Hair follicle dermal papilla cell (primary cell): Measurements from ENCODE around the gene DIABLO. TPM values are rescaled to one million over a fixed set of nuclear protein-coding genes. Genes with fewer than 3 reads are reported as not detected.

Source experiments
- small RNA-seq: library from RNA; depleted of rRNA; stranded (forward); fragments of <200 nt; gene quantifications from one replicate; pipeline ENCODE3, GENCODE V24; 2012
- total RNA-seq: library from RNA; depleted of rRNA; stranded (reverse); fragments of >200 nt; gene quantifications from 2 replicates; pipeline ENCODE4 v1.2.3, GENCODE V29; 2012

The DIABLO gene
- 45.7 and 47.1 TPM in 2 replicates for total RNA-seq

DNA sequence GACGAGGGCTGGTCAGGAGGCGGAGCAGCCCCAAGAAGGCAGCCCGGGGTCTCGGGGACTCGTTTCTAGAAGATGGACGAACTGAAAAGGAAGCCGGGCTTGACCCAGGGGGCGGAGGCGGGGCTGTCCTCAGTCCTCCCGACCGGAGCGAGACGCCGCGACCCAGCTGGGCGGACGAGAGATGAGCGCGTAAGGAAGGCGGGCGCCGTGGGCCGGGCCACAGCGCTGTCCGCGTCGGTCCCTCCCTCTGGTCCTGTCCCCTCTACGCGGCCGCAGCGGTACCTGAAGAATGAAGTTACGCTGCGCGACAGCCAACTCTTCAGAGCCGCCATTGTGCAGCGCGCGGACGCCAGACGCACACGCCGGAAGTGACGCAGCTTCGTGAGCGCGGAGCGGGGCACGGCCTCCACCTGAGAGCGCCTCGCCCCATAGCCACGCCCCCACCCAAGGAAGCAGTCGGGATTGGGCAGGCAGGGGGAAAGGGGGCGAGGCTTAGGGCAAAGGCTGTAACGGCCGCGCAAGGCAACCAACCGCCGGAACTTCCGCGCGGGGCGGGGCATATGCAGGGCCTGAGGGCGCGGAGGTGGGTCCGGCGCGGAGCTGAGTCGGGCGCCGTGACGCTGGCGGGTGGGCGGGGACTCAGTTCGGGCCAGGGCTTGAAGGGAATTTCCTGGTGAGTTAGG, at the start of gene DIABLO:
Gene DIABLO (minus strand): TSS at position 370 of the 683 bp plus-strand sequence. CDS start 38 bp downstream, at position 332.

GRCh38 chr12:122266230-122266901, 40.5 kb upstream of the DIABLO start, which contains the start of gene VPS33A:
Gene VPS33A (minus strand): TSS chr12:122266494. CDS start chr12:122266408, 86 bp downstream.

DNA sequence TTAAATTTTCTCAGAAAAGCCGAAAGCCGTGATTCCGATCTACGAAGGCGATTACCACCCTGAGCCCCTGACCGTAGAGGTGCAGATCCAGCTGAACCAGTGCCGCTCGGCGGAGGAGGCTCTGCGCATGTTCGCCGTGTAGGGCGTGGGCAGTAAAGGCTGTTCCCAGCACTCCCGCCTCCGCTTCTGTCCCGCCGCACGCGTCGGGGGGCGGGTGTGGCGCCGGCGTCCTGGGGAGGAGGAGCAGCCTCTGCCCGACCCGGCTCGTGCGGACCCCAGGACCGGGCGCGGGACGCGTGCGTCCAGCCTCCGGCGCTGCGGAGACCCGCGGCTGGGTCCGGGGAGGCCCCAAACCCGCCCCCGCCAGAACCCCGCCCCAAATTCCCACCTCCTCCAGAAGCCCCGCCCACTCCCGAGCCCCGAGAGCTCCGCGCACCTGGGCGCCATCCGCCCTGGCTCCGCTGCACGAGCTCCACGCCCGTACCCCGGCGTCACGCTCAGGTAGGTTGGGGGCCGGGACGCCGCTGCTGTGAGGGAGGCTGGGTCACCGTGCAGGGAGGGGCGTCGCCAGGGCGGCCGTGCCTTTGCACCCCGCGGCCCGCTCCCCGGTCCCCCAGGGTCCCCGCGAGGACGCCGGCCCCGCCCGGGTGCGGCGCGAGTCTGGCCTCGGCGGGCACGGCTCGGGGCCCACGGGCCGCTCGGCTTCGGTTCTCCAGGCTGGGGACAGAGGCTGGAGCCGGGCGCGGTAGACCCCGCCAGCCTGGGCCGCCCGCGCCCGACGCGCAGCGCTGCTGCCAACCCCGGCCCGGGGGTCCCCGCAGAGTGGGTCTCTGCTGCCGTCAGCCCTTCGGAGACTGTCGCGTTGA, 22.3 kb downstream of the DIABLO start, which contains the start of gene B3GNT4:
Gene B3GNT4 (plus strand): TSS at position 409 of the 866 bp plus-strand sequence. CDS start 910 bp downstream, outside the sequence.

DNA sequence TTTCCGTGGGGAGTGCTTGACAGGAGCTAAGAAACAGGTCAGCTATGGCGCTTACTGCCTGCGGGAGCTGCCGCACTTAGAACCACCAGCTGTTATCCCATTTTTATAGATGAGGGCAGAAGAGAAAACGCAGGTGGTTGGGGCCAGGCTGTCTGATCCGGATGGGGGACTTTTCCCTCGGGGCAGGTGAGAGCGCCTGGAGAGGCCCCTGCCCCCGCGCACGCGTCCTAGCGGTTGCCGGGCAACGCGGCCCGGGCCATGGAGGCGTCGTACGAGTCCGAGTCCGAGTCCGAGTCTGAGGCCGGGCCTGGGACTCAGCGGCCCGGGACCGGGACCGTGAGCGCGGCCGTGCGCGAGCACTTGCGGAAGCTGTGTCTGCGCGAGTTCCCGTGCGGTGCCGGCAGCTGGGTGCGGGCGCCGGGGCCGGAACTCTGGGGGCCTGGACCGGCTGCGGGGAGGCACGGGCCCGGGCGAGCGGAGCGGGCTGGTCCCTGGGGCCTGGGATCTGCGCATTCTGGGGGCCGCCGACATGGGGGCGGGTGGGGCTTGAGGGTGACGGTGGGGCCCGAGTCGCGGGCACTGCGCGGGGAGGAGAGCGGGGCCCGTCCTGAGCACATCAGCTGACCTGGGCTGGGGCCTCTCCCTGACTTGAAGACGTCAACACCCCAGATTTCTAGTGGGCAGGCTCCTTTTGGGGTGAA, 42.8 kb downstream of the DIABLO start, which contains the start of gene LRRC43:
Gene LRRC43 (plus strand): TSS at position 237 of the 701 bp plus-strand sequence. CDS start 22 bp downstream, at position 259.

DNA sequence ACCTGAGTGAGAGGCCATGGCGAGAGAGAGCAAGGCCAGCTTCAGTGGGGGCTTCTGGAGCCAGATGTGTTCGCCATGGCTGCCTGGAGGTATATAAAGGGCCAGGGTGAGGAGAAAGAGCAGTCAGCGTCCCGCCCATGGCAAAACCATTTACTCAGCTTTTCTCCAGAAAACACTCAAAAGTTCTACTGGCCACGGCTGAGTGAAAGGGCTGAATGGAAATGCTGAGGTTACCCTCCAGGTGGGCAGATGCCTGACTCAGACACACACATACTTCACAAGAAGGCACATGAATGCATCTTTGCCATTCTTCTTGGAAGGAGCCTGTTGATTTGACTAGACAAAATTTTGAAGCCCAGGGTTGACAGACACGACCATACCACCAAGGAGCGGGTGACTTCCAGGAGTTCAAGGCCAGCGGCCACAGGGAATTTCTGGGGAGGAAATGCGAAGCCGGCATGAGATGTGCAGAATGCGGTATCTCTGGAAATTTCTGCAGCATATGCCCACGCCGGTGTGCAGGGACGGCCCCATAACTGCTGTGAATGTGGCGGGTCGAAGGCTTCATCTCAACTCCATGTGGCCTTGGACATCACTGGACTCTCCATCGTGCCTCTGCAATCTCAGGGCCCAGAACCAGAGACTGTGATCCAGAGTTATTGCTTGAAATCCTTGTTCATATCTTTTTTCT, 51.6 kb downstream of the DIABLO start, which contains the start of gene IL31:
Gene IL31 (minus strand): TSS at position 67 of the 691 bp plus-strand sequence. CDS start 49 bp downstream, at position 18.

Small RNA genes within 50 kb of the gene (small RNA-seq; reads per million reads assigned to genes)
- gene DIABLO: not detected

Other genes starting within 250 kb of the DIABLO start
- 5.7 and 6.5 TPM in 2 replicates for gene BCL7A, start 204.2 kb downstream of the DIABLO start, total RNA-seq
- 8.5 and 9.7 TPM in 2 replicates for gene MLXIP, start 147.3 kb downstream of the DIABLO start, total RNA-seq
- not detected in 2 replicates for gene IL31, start 51.8 kb downstream of the DIABLO start, total RNA-seq
- 0.65 and 3.2 TPM in 2 replicates for gene LRRC43, start 42.9 kb downstream of the DIABLO start, total RNA-seq
- not detected in 2 replicates for gene B3GNT4, start 22.3 kb downstream of the DIABLO start, total RNA-seq
- gene VPS33A, start 40.4 kb upstream of the DIABLO start, total RNA-seq: 20.4 and 24.7 TPM in 2 replicates
- gene CLIP1, start 196.6 kb upstream of the DIABLO start, total RNA-seq: 66.5 and 71.7 TPM in 2 replicates